ENCODE results near the gene NR4A1. TPM values are rescaled to one million over a fixed set of nuclear protein-coding genes. Genes with fewer than 3 reads are reported as not detected.

The NR4A1 gene
- polyA plus RNA-seq, 1 of the 3 experiments (the other 2 are of a cell fraction), result 120 TPM

DNA sequence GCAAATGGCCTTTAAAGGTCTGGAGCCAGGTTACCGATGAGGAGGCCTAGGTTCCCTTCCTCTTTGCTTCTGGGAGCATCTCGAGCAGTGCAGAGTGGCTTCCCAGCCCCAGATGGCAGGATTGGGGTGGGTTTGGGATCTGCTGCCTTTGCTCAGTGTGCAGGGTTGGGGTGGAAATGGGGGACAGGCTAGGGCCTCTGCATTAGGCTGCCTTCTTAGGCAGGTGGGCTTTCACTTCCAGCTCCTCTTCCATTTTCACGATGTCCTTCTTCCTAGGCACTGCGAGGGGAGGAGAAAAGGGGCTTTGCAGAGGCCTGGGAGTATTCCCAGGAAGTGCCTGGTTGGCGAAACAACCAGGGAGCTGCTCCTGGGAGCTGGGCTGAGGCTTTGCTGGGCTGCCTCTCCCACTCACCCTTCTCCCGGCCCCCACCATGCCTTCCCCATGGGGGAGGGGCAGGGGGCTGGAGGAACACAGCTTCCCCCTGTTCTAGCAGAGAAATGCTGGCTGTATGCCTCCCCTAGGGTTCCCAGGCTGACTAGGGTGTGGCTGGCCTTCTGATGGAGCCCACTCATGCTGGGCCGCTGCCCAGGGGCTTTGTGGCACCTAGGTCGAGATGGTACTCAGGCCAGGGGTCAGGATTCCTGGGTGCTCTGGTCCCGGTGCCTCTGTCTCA, 2.4 kb downstream of the NR4A1 start (continued):
- TF ChIP-seq, protein P1, sequence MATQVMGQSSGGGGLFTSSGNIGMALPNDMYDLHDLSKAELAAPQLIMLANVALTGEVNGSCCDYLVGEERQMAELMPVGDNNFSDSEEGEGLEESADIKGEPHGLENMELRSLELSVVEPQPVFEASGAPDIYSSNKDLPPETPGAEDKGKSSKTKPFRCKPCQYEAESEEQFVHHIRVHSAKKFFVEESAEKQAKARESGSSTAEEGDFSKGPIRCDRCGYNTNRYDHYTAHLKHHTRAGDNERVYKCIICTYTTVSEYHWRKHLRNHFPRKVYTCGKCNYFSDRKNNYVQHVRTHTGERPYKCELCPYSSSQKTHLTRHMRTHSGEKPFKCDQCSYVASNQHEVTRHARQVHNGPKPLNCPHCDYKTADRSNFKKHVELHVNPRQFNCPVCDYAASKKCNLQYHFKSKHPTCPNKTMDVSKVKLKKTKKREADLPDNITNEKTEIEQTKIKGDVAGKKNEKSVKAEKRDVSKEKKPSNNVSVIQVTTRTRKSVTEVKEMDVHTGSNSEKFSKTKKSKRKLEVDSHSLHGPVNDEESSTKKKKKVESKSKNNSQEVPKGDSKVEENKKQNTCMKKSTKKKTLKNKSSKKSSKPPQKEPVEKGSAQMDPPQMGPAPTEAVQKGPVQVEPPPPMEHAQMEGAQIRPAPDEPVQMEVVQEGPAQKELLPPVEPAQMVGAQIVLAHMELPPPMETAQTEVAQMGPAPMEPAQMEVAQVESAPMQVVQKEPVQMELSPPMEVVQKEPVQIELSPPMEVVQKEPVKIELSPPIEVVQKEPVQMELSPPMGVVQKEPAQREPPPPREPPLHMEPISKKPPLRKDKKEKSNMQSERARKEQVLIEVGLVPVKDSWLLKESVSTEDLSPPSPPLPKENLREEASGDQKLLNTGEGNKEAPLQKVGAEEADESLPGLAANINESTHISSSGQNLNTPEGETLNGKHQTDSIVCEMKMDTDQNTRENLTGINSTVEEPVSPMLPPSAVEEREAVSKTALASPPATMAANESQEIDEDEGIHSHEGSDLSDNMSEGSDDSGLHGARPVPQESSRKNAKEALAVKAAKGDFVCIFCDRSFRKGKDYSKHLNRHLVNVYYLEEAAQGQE (IDR thresholded peaks at IDR 0.05; ENCODE audit: low read depth, low read length), result no peak
- no peak for TF ChIP-seq TCF12 (IDR thresholded peaks at IDR 0.05)
- no peak for TF ChIP-seq TEAD4 (IDR thresholded peaks at IDR 0.05; ENCODE audit: borderline replicate concordance, insufficient read depth)
- no peak for TF ChIP-seq FOSL2 (IDR thresholded peaks at IDR 0.05; ENCODE audit: borderline replicate concordance, low read depth)
- TF ChIP-seq RAD21 (IDR thresholded peaks at IDR 0.05; ENCODE audit: low read length), result no peak
- TF ChIP-seq, protein P2, sequence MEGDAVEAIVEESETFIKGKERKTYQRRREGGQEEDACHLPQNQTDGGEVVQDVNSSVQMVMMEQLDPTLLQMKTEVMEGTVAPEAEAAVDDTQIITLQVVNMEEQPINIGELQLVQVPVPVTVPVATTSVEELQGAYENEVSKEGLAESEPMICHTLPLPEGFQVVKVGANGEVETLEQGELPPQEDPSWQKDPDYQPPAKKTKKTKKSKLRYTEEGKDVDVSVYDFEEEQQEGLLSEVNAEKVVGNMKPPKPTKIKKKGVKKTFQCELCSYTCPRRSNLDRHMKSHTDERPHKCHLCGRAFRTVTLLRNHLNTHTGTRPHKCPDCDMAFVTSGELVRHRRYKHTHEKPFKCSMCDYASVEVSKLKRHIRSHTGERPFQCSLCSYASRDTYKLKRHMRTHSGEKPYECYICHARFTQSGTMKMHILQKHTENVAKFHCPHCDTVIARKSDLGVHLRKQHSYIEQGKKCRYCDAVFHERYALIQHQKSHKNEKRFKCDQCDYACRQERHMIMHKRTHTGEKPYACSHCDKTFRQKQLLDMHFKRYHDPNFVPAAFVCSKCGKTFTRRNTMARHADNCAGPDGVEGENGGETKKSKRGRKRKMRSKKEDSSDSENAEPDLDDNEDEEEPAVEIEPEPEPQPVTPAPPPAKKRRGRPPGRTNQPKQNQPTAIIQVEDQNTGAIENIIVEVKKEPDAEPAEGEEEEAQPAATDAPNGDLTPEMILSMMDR (IDR thresholded peaks at IDR 0.05), result no peak
- TF ChIP-seq POLR2AphosphoS5 (IDR thresholded peaks at IDR 0.05; ENCODE audit: low read depth, low read length), result no peak
- TF ChIP-seq GABPA (IDR thresholded peaks at IDR 0.05; ENCODE audit: low read depth), result no peak

DNA sequence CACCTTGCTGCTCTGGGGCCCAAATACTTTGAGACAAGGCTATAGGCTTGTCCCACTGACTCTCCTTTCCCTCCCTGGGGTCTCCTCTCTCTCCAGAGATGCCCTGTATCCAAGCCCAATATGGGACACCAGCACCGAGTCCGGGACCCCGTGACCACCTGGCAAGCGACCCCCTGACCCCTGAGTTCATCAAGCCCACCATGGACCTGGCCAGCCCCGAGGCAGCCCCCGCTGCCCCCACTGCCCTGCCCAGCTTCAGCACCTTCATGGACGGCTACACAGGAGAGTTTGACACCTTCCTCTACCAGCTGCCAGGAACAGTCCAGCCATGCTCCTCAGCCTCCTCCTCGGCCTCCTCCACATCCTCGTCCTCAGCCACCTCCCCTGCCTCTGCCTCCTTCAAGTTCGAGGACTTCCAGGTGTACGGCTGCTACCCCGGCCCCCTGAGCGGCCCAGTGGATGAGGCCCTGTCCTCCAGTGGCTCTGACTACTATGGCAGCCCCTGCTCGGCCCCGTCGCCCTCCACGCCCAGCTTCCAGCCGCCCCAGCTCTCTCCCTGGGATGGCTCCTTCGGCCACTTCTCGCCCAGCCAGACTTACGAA, 3.1 kb downstream of the NR4A1 start:
- Histone ChIP-seq H3K9ac (no peak overlapping the region), H3K4me2 (no peak overlapping the region), H3K4me1 (ENCODE audit: control insufficient read depth in 1 of 2, insufficient read depth in 2 of 2, low read depth in 1 of 2, low read length in 1 of 2) (peaks cover 8 to 23% of the 10 kb centered on the region in 2 experiments; a peak in 2 of 4 replicates), H3K27me3 (ENCODE audit: insufficient read depth) (no peaks in the 10 kb centered on the region), H3K4me3 (ENCODE audit: low read depth in 2 of 2, low read length in 1 of 2) (no peak overlapping the region), H4K20me1 (ENCODE audit: insufficient read depth) (peaks cover 14% of the 10 kb centered on the region), H3K9me3 (no peaks in the 10 kb centered on the region), H2AFZ (ENCODE audit: low read depth) (no peak overlapping the region), H3K79me2 (ENCODE audit: insufficient read depth) (no peaks in the 10 kb centered on the region), H3K36me3 (replicated peaks in 1 of 2; ENCODE audit: control insufficient read depth in 1 of 2, insufficient read depth in 2 of 2, low read length in 1 of 2) (peaks cover 0 to 4% of the 10 kb centered on the region in 2 experiments), H3K27ac (ENCODE audit: low read depth in 2 of 2, low read length in 1 of 2) (no peak overlapping the region), H3F3A (replicated peaks; ENCODE audit: insufficient read depth) (peaks cover 8% of the 10 kb centered on the region), H3K9me2 (no peaks in the 10 kb centered on the region)
- no peak for TF ChIP-seq GATA2 (CRISPR knock-in tag; IDR thresholded peaks at IDR 0.05)
- WGBS (ENCODE audit: low lambda C conversion rate), result 95% methylated on average over 21 of the region's 21 CpGs
- ChIA-PET CTCF (interaction anchor here (15.6 kb wide), 1 partner anchor 27 kb away, joined by 279 read pairs; no protein-coding TSS in a partner anchor), POLR2A (no interaction called here)
- no peak for DNase-seq

Measured in SK-N-SH (cell line).